ENCODE results near the gene PLAGL1. TPM values are rescaled to one million over a fixed set of nuclear protein-coding genes. Genes with fewer than 3 reads are reported as not detected.

PLAGL1 gene
- total RNA-seq, 1 donor from 2014 or later: 20.3 TPM

- no peaks in the 10 kb centered on the region for H4K20me1 ChIP-seq (ENCODE audit: insufficient read depth, low read length)
- H3K4me2 ChIP-seq (ENCODE audit: low read length): no peak overlapping the region
- H3K4me3 ChIP-seq (ENCODE audit: insufficient read depth, low read depth, low read length): no peak overlapping the region
- DNase-seq (ENCODE audit: low read depth): no peak
- no peaks in the 10 kb centered on the region for H3K27me3 ChIP-seq (ENCODE audit: insufficient read depth, low read length)
- no peak overlapping the region for H2AFZ ChIP-seq (ENCODE audit: low read depth, low read length)
- H3K4me3 Mint-ChIP-seq (ENCODE audit: unreplicated experiment): no peak overlapping the region
- peaks cover 3% of the 10 kb centered on the region for H3K36me3 Mint-ChIP-seq (ENCODE audit: low read depth, unreplicated experiment)
- H3K27me3 Mint-ChIP-seq (ENCODE audit: low read depth, unreplicated experiment): no peaks in the 10 kb centered on the region
- H3K27ac ChIP-seq (ENCODE audit: low read depth, low read length): no peak overlapping the region
- H3K27ac Mint-ChIP-seq (ENCODE audit: unreplicated experiment): no peak overlapping the region
- H3K36me3 ChIP-seq (ENCODE audit: insufficient read depth, low read length): no peaks in the 10 kb centered on the region
- no peak for TF ChIP-seq EZH2 (IDR thresholded peaks at IDR 0.05; ENCODE audit: insufficient read depth, low read length)
- no peak for TF ChIP-seq CTCF (IDR thresholded peaks at IDR 0.05; ENCODE audit: insufficient read depth, low read depth, low read length)
- H3K9me3 Mint-ChIP-seq (ENCODE audit: unreplicated experiment): peaks cover 13% of the 10 kb centered on the region
- no peaks in the 10 kb centered on the region for H3K79me2 ChIP-seq (ENCODE audit: insufficient read depth, low read length)
- H3K9me3 ChIP-seq (ENCODE audit: insufficient read depth, low read depth, low read length): no peaks in the 10 kb centered on the region
- H3K9ac ChIP-seq (ENCODE audit: low read length): no peak overlapping the region
- no peaks in the 10 kb centered on the region for H3K4me1 Mint-ChIP-seq (ENCODE audit: low read depth, unreplicated experiment)
- H3K4me1 ChIP-seq (ENCODE audit: insufficient read depth, low read length): no peaks in the 10 kb centered on the region
- FAIRE-seq: no peak
Observed at GRCh38 chr6:143912671-143913070, 95.4 kb downstream of the PLAGL1 start.

GRCh38 chr6:143911028-143911427, 97.0 kb downstream of the PLAGL1 start:
- no peak overlapping the region for H3K27ac Mint-ChIP-seq (ENCODE audit: unreplicated experiment)
- H3K27ac ChIP-seq (ENCODE audit: low read depth, low read length): no peak overlapping the region
- H4K20me1 ChIP-seq (ENCODE audit: insufficient read depth, low read length): no peaks in the 10 kb centered on the region
- H3K27me3 Mint-ChIP-seq (ENCODE audit: low read depth, unreplicated experiment): no peaks in the 10 kb centered on the region
- no peak overlapping the region for H3K4me2 ChIP-seq (ENCODE audit: low read length)
- H3K4me3 Mint-ChIP-seq (ENCODE audit: unreplicated experiment): no peak overlapping the region
- no peaks in the 10 kb centered on the region for H3K36me3 ChIP-seq (ENCODE audit: insufficient read depth, low read length)
- no peaks in the 10 kb centered on the region for H3K79me2 ChIP-seq (ENCODE audit: insufficient read depth, low read length)
- peaks cover 3% of the 10 kb centered on the region for H3K36me3 Mint-ChIP-seq (ENCODE audit: low read depth, unreplicated experiment)
- no peaks in the 10 kb centered on the region for H3K4me1 Mint-ChIP-seq (ENCODE audit: low read depth, unreplicated experiment)
- no peaks in the 10 kb centered on the region for H3K9me3 ChIP-seq (ENCODE audit: insufficient read depth, low read depth, low read length)
- H3K27me3 ChIP-seq (ENCODE audit: insufficient read depth, low read length): no peaks in the 10 kb centered on the region
- TF ChIP-seq EZH2 (IDR thresholded peaks at IDR 0.05; ENCODE audit: insufficient read depth, low read length) (no peak), CTCF (IDR thresholded peaks at IDR 0.05; ENCODE audit: insufficient read depth, low read depth, low read length) (no peak)
- peaks cover 13% of the 10 kb centered on the region for H3K9me3 Mint-ChIP-seq (ENCODE audit: unreplicated experiment)
- no peak overlapping the region for H3K9ac ChIP-seq (ENCODE audit: low read length)
- no peak for DNase-seq (ENCODE audit: low read depth)
- H2AFZ ChIP-seq (ENCODE audit: low read depth, low read length): no peak overlapping the region
- FAIRE-seq: no peak
- no peak overlapping the region for H3K4me3 ChIP-seq (ENCODE audit: insufficient read depth, low read depth, low read length)
- no peaks in the 10 kb centered on the region for H3K4me1 ChIP-seq (ENCODE audit: insufficient read depth, low read length)

- no peaks in the 10 kb centered on the region for H3K79me2 ChIP-seq (ENCODE audit: insufficient read depth, low read length)
- no peak overlapping the region for H3K4me3 ChIP-seq (ENCODE audit: insufficient read depth, low read depth, low read length)
- H3K27ac ChIP-seq (ENCODE audit: low read depth, low read length): no peak overlapping the region
Observed at GRCh38 chr6:143902827-143903226, 105.2 kb downstream of the PLAGL1 start.

More at GRCh38 chr6:143902827-143903226, 105.2 kb downstream of the PLAGL1 start:
- Histone ChIP-seq H4K20me1 (ENCODE audit: insufficient read depth, low read length) (no peaks in the 10 kb centered on the region), H3K9ac (ENCODE audit: low read length) (no peak overlapping the region), H3K9me3 (ENCODE audit: insufficient read depth, low read depth, low read length) (no peaks in the 10 kb centered on the region), H3K4me2 (ENCODE audit: low read length) (no peak overlapping the region), H3K27me3 (ENCODE audit: insufficient read depth, low read length) (no peaks in the 10 kb centered on the region), H2AFZ (ENCODE audit: low read depth, low read length) (no peak overlapping the region), H3K4me1 (ENCODE audit: insufficient read depth, low read length) (no peaks in the 10 kb centered on the region), H3K36me3 (ENCODE audit: insufficient read depth, low read length) (no peaks in the 10 kb centered on the region)
- Mint-ChIP-seq H3K36me3 (ENCODE audit: low read depth, unreplicated experiment) (no peaks in the 10 kb centered on the region), H3K9me3 (ENCODE audit: unreplicated experiment) (peaks cover 2% of the 10 kb centered on the region), H3K27me3 (ENCODE audit: low read depth, unreplicated experiment) (no peaks in the 10 kb centered on the region), H3K4me1 (ENCODE audit: low read depth, unreplicated experiment) (no peaks in the 10 kb centered on the region), H3K4me3 (ENCODE audit: unreplicated experiment) (no peak overlapping the region), H3K27ac (ENCODE audit: unreplicated experiment) (no peak overlapping the region)
- TF ChIP-seq EZH2 (IDR thresholded peaks at IDR 0.05; ENCODE audit: insufficient read depth, low read length) (no peak), CTCF (IDR thresholded peaks at IDR 0.05; ENCODE audit: insufficient read depth, low read depth, low read length) (no peak)
- FAIRE-seq (no peak), DNase-seq (ENCODE audit: low read depth) (no peak)

All from astrocyte (in vitro differentiated cells and primary cell).